ENCODE data around the gene TP53RK.
A peak's percentile ranks its signal among the peaks of the same experiment; 100 is the strongest.

TP53RK gene

GRCh38 chr20:46649650-46649949, 39.6 kb downstream of the TP53RK start:
- no peak for TF ChIP-seq CTCF (IDR thresholded peaks at IDR 0.05; ENCODE audit: low read depth, low read length)
- no peaks in the 10 kb centered on the region for H3K27me3 ChIP-seq (ENCODE audit: insufficient read depth, low read depth, severe bottlenecking)
- H3K36me3 ChIP-seq, result no peaks in the 10 kb centered on the region
- H3K27ac ChIP-seq, result peak overlapping the region; percentile 82
- peak overlapping the region; percentile 22; the same call in 1 of the 2 replicates for H3K4me3 ChIP-seq (ENCODE audit: low read depth, low read length)
- no peaks in the 10 kb centered on the region for H3K9me3 ChIP-seq (ENCODE audit: severe bottlenecking)
- no peak for DNase-seq

- Histone ChIP-seq H3K36me3 (no peaks in the 10 kb centered on the region), H3K27me3 (ENCODE audit: insufficient read depth, low read depth, severe bottlenecking) (no peaks in the 10 kb centered on the region), H3K4me3 (ENCODE audit: low read depth, low read length) (peak overlapping the region; percentile 22), H3K27ac (peak overlapping the region; percentile 82), H3K9me3 (ENCODE audit: severe bottlenecking) (no peaks in the 10 kb centered on the region)
- peak; percentile 80 for DNase-seq
- peak; percentile 49 for TF ChIP-seq CTCF (IDR thresholded peaks at IDR 0.05; ENCODE audit: low read depth, low read length)
Observed at GRCh38 chr20:46648903-46649649, 40.2 kb downstream of the TP53RK start.

- no peaks in the 10 kb centered on the region for H3K36me3 ChIP-seq
- H3K9me3 ChIP-seq (ENCODE audit: severe bottlenecking), result no peaks in the 10 kb centered on the region
- no peak for DNase-seq
- H3K4me3 ChIP-seq (ENCODE audit: low read depth, low read length), result no peak overlapping the region
- no peak overlapping the region for H3K27ac ChIP-seq
- H3K27me3 ChIP-seq (ENCODE audit: insufficient read depth, low read depth, severe bottlenecking), result no peaks in the 10 kb centered on the region
- TF ChIP-seq CTCF (IDR thresholded peaks at IDR 0.05; ENCODE audit: low read depth, low read length), result no peak
Observed at GRCh38 chr20:46647469-46647868, 41.8 kb downstream of the TP53RK start.

DNA sequence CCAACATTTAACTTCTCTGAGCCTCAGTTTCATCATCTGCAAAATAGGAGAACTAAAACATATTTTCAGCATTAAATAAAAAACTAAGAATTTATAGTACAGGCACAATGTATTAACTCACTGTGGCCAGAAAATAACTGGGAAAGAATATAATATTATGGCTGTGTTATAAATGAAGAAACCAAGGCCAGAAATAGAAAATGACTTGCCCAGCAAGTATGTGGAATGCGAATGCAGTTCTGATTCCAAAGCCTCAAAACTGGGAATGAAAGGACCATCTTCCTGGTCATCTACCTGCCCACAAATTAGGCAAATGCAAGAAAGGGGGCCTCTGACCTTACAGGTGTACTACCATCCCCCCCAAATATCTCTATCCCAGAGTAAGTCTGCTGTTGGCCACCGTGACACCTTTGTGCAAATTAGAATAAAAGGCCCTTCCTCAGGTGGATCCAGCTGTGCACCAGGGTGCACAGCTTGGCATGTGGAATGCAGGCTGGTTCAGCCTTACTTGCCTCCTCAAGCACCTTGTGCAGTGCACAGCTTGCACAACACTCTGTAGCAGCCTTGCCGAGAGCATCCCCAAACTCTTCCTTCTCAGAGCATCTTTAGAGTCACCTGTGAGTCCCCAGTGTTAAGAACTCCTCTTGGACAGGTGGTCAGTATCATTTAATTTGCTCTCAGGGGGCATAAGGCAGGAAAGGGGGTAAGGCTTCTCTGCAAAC, 42.4 kb downstream of the TP53RK start:
- no peak for TF ChIP-seq CTCF (IDR thresholded peaks at IDR 0.05; ENCODE audit: low read depth, low read length)
- H3K27me3 ChIP-seq (ENCODE audit: insufficient read depth, low read depth, severe bottlenecking), result no peaks in the 10 kb centered on the region
- no peak overlapping the region for H3K27ac ChIP-seq
- DNase-seq, result no peak
- no peak overlapping the region for H3K4me3 ChIP-seq (ENCODE audit: low read depth, low read length)
- no peaks in the 10 kb centered on the region for H3K36me3 ChIP-seq
- no peaks in the 10 kb centered on the region for H3K9me3 ChIP-seq (ENCODE audit: severe bottlenecking)

DNA sequence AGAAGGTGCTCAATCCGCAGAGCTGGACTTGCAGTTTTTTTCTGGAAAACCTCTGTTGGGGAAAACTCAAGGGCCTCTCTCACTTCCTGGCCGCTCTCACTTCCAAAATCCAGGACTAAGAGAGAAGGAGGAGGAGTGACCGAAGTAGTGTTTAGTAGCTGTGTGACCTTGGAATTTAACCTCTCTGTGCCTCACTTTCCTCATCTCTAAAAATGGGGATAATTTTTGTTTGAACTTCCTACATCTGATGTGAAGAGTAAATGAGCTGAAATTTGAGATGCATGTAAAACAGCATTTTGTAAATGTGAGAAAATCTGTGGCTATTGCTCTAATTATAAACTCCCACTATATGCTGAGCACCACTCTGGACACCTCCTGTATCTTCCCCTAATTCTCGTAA, 43.1 kb downstream of the TP53RK start:
- no peak overlapping the region for H3K4me3 ChIP-seq (ENCODE audit: low read depth, low read length)
- H3K9me3 ChIP-seq (ENCODE audit: severe bottlenecking), result no peaks in the 10 kb centered on the region
- H3K27me3 ChIP-seq (ENCODE audit: insufficient read depth, low read depth, severe bottlenecking), result no peaks in the 10 kb centered on the region
- no peak overlapping the region for H3K27ac ChIP-seq
- no peak for DNase-seq
- H3K36me3 ChIP-seq, result no peaks in the 10 kb centered on the region
- TF ChIP-seq CTCF (IDR thresholded peaks at IDR 0.05; ENCODE audit: low read depth, low read length), result no peak
